Stomach (tissue), 9 donors: ENCODE measurements around the gene USP6NL. TPM values are rescaled to one million over a fixed set of nuclear protein-coding genes. Genes with fewer than 3 reads are reported as not detected.

ENCODE experiments used
- DNase-seq, 2 donors: peaks; one replicate each; pipeline versions ENCODE4 v3.0.0 to v3.0.0-alpha.2; 2013 to 2019
- H3K27ac ChIP-seq, 5 donors: fragments of 200-600 bp in 4 of 5; sonication (generic) in 4 of 5; one replicate each; pipeline ENCODE4 v1.5.1; 2013 to 2019; ENCODE audit warnings: mild to moderate bottlenecking in 1 of 5, moderate library complexity in 1 of 5
- H3K27me3 ChIP-seq, 3 donors: fragments of 200-600 bp; sonication (generic); one replicate each; pipeline ENCODE4 v1.5.1; 2017 to 2019; ENCODE audit warnings: mixed run types in 1 of 3
- H3K36me3 ChIP-seq, 4 donors: fragments of 200-600 bp; sonication (generic); 1 replicate in 3 of 4; 2 replicates in 1 of 4; pipeline ENCODE4 v1.5.1; 2016 to 2019
- H3K4me1 ChIP-seq, 4 donors: fragments of 200-600 bp; sonication (generic); one replicate each; pipeline ENCODE4 v1.5.1; 2016 to 2019
- H3K4me3 ChIP-seq, 4 donors: fragments of 200-600 bp; sonication (generic) in 3 of 4; one replicate each; pipeline ENCODE4 v1.5.1; 2016 to 2019; ENCODE audit warnings: mild to moderate bottlenecking in 1 of 4
- H3K9me3 ChIP-seq, 4 donors: fragments of 200-600 bp; sonication (generic); one replicate each; pipeline ENCODE4 v1.5.1; 2016 to 2019
- CTCF ChIP-seq, 7 experiments: fragments of 450-650 bp in 4 of 7; fragments of 200-600 bp in 3 of 7; sonication (generic) in 3 of 7; IDR thresholded peaks; one replicate each; pipeline ENCODE4 v1.5.1; 2016 to 2019; ENCODE audit warnings: antibody characterized with exemption in 7 of 7, control low read depth in 2 of 7, mild to moderate bottlenecking in 1 of 7
- EP300 ChIP-seq: sonication (generic); formaldehyde crosslinking; IDR thresholded peaks from one replicate; pipeline ENCODE4 v1.6.1; 2017; ENCODE audit warnings: antibody characterized with exemption
- POLR2A ChIP-seq, 4 donors: fragments of 450-650 bp; IDR thresholded peaks; one replicate each; pipeline ENCODE4 v1.6.1; 2016; ENCODE audit warnings: antibody characterized with exemption in 4 of 4, control low read depth in 2 of 4, mild to moderate bottlenecking in 1 of 4, moderate library complexity in 1 of 4
- POLR2AphosphoS5 ChIP-seq, 3 donors: sonication (generic); formaldehyde crosslinking; IDR thresholded peaks; one replicate each; pipeline ENCODE4 v1.6.1; 2016; ENCODE audit warnings: antibody characterized with exemption in 3 of 3
- WGBS, 5 donors: extraction: QIAGEN DNeasy Blood & Tissue Kit in 3 of 5; methylation state at CpG; one replicate each; pipeline versions ENCODE4 v1.1.5 to v1.1.7; 2013 to 2018; 5-methylcytosine and 5-hydroxymethylcytosine counted together
- intact Hi-C: fragments of 100-400 bp; cut with DNase I; formaldehyde crosslinking; loops from one replicate; pipeline ENCODE4 v1.15.1; 2023; ENCODE audit warnings: low total_unique reads
- polyA plus RNA-seq, 3 donors: library from polyadenylated mRNA; stranded (reverse); fragments of 200-250 nt; gene quantifications; one replicate each; pipeline ENCODE4 v1.2.3, GENCODE V29; 2013
- total RNA-seq, 5 donors: library from RNA; depleted of rRNA; stranded (reverse); fragments of >200 nt; gene quantifications; one replicate each; pipeline versions ENCODE4 v1.1.0 to v1.2.3, GENCODE V29; 2014 to 2016
- donor health status: healthy with polysubstance abuse.
- donor health status: Bipolar disorder and iron deficiency.
- donor health status: healthy.

Gene USP6NL
- total and polyA plus RNA-seq, 8 donors = 4.7 to 31.5 (median 6.3) TPM

GRCh38 chr10:11626071-11626470 lies 14.6 kb upstream of the USP6NL start:
- Histone ChIP-seq H3K27ac (no peak overlapping the region), H3K27me3 (peaks cover 0 to 2% (median 0%) of the 10 kb centered on the region in 3 donors), H3K4me1 (no peaks in the 10 kb centered on the region), H3K4me3 (no peak overlapping the region), H3K36me3 (no peaks in the 10 kb centered on the region), H3K9me3 (no peaks in the 10 kb centered on the region)
- no peak for DNase-seq
- intact Hi-C loops = no loop called here
- no peak for TF ChIP-seq POLR2A (IDR thresholded peaks at IDR 0.05)
- TF ChIP-seq CTCF (IDR thresholded peaks at IDR 0.05) = no peak
- TF ChIP-seq POLR2AphosphoS5 (IDR thresholded peaks at IDR 0.05) = no peak
- no peak for TF ChIP-seq EP300
- WGBS, 5 donors = 78 to 86% (median 80%) methylated on average over 3 of the region's 3 CpGs

- no peak overlapping the region for H3K27ac ChIP-seq
- no peak for DNase-seq
- no peaks in the 10 kb centered on the region for H3K36me3 ChIP-seq
- 78 to 86% (median 81%) methylated on average over 9 of the region's 9 CpGs for WGBS, 5 donors
- H3K27me3 ChIP-seq = peaks cover 0 to 3% (median 0%) of the 10 kb centered on the region in 3 donors
- H3K4me3 ChIP-seq = no peak overlapping the region
- H3K4me1 ChIP-seq = no peaks in the 10 kb centered on the region
- TF ChIP-seq POLR2AphosphoS5 (IDR thresholded peaks at IDR 0.05) (no peak), POLR2A (IDR thresholded peaks at IDR 0.05) (no peak), EP300 (no peak), CTCF (IDR thresholded peaks at IDR 0.05) (no peak)
- H3K9me3 ChIP-seq = no peaks in the 10 kb centered on the region
- intact Hi-C loops = no loop called here
Measured at GRCh38 chr10:11625019-11625735, 13.7 kb upstream of the USP6NL start.

GRCh38 chr10:11617233-11617632 lies 5.8 kb upstream of the USP6NL start:
- no peaks in the 10 kb centered on the region for H3K9me3 ChIP-seq
- H3K4me3 ChIP-seq = no peak overlapping the region
- TF ChIP-seq POLR2A (IDR thresholded peaks at IDR 0.05) (no peak), POLR2AphosphoS5 (IDR thresholded peaks at IDR 0.05) (no peak)
- intact Hi-C loops = no loop called here
- H3K27ac ChIP-seq = no peak overlapping the region
- no peaks in the 10 kb centered on the region for H3K36me3 ChIP-seq
- peaks cover 0 to 3% (median 0%) of the 10 kb centered on the region in 3 donors for H3K27me3 ChIP-seq
- H3K4me1 ChIP-seq = peaks cover 0 to 11% (median 2%) of the 10 kb centered on the region in 4 donors
- no peak for DNase-seq

- no peak overlapping the region for H3K4me3 ChIP-seq
- peaks cover 0 to under 1% (median 0%) of the 10 kb centered on the region in 3 donors for H3K27me3 ChIP-seq
- DNase-seq = no peak
- intact Hi-C loops = no loop called here
- H3K27ac ChIP-seq = no peak overlapping the region
- no peaks in the 10 kb centered on the region for H3K36me3 ChIP-seq
- no peaks in the 10 kb centered on the region for H3K9me3 ChIP-seq
- WGBS, 5 donors = 85 to 91% (median 90%) methylated on average over 5 of the region's 5 CpGs
- peaks cover 0 to 16% (median 4%) of the 10 kb centered on the region in 4 donors for H3K4me1 ChIP-seq
- no peak for TF ChIP-seq POLR2AphosphoS5 (IDR thresholded peaks at IDR 0.05)
- TF ChIP-seq CTCF (IDR thresholded peaks at IDR 0.05) = no peak
- TF ChIP-seq EP300 = no peak
- TF ChIP-seq POLR2A (IDR thresholded peaks at IDR 0.05) = no peak
Measured at GRCh38 chr10:11616021-11616420, 4.6 kb upstream of the USP6NL start.

- intact Hi-C loops = no loop called here
- H3K36me3 ChIP-seq = no peaks in the 10 kb centered on the region
- peaks cover 0 to 16% (median 5%) of the 10 kb centered on the region in 4 donors for H3K4me1 ChIP-seq
- H3K27me3 ChIP-seq = no peaks in the 10 kb centered on the region
- no peak overlapping the region for H3K4me3 ChIP-seq
- no peak for DNase-seq
- TF ChIP-seq EP300 (no peak), POLR2AphosphoS5 (IDR thresholded peaks at IDR 0.05) (no peak), CTCF (IDR thresholded peaks at IDR 0.05) (no peak), POLR2A (IDR thresholded peaks at IDR 0.05) (no peak)
- H3K27ac ChIP-seq = no peak overlapping the region
- no peaks in the 10 kb centered on the region for H3K9me3 ChIP-seq
Measured at GRCh38 chr10:11615396-11615795, 3.9 kb upstream of the USP6NL start.
